Measurements from ENCODE around the gene CARHSP1. TPM values are rescaled to one million over a fixed set of nuclear protein-coding genes. Genes with fewer than 3 reads are reported as not detected.

CARHSP1 gene
- total and polyA plus RNA-seq, 2 of the 8 experiments (the other 6 are each of a cell fraction or from before 2014, with no cell fraction given): 292 to 300 TPM

GRCh38 chr16:8864480-8865110, 4.2 kb downstream of the CARHSP1 start:
- H3K27ac ChIP-seq (ENCODE audit: low read depth, low read length): no peak overlapping the region; the same call in 1 of the 2 replicates
- 66% methylated on average over 12 of the region's 13 CpGs; no CpG with 5 or more reads in 1 of the 2 experiments for WGBS, 2 experiments (ENCODE audit: extremely low coverage in 1 of 2, insufficient coverage in 1 of 2, insufficient read length in 1 of 2, insufficient replicate concordance in 2 of 2, low coverage in 1 of 2, low lambda C conversion rate in 2 of 2, missing lambda C conversion rate in 1 of 2)
- H3K4me2 ChIP-seq (ENCODE audit: insufficient read depth in 1 of 2, low read depth in 2 of 2, low read length in 2 of 2): peak overlapping the region; percentile 45 to 99; a peak in 3 of 4 replicates
- peaks cover 37 to 55% of the 10 kb centered on the region in 2 experiments for H4K20me1 ChIP-seq (replicated peaks in 1 of 2; ENCODE audit: control insufficient read depth in 1 of 2, insufficient read depth in 2 of 2, low read length in 2 of 2)
- no peak for TF ChIP-seq CHD1 (IDR thresholded peaks at IDR 0.05; ENCODE audit: low read depth, low read length)
- 0 out of 3 replicates have a peak, but pooled peaks of 1 of the 2 experiments have one; percentile 7 for TF ChIP-seq POLR2A (IDR thresholded peaks at IDR 0.05; ENCODE audit: control extremely low read depth in 1 of 2, low read depth in 2 of 2, low read length in 2 of 2)
- H2BK12ac ChIP-seq (ENCODE audit: low read depth, low read length): peak overlapping the region; percentile 80
- no peak overlapping the region for H2BK20ac ChIP-seq (ENCODE audit: low read length)
- CTCF ChIA-PET (ENCODE audit: partially characterized antibody): interaction anchor here (1.0 to 10.5 kb wide), 8 partner anchors 10 to 186 kb away, joined by 3 to 90 read pairs (median 11); partner anchors contain the start of gene LITAFD
- peak overlapping the region; percentile 38 for H2BK120ac ChIP-seq (replicated peaks; ENCODE audit: low read depth, low read length)
- POLR2A ChIA-PET (ENCODE audit: partially characterized antibody): interaction anchor here (0.5 to 29.1 kb wide), 8 partner anchors 6 to 183 kb away, joined by 3 to 456 read pairs (median 6); partner anchors contain the start of genes CARHSP1, LITAFD, PMM2 and TMEM186
- peaks cover 31% of the 10 kb centered on the region for H3K79me1 ChIP-seq (ENCODE audit: low read depth, low read length)
- FAIRE-seq: no peak
- H3K56ac ChIP-seq (replicated peaks; ENCODE audit: insufficient read length, low read depth, low read length): no peak overlapping the region
- H3K4ac ChIP-seq (replicated peaks; ENCODE audit: insufficient read length, low read depth, low read length): peak overlapping the region; percentile 90
- H3K4me3 ChIP-seq (ENCODE audit: extremely low read depth in 1 of 4, insufficient read depth in 2 of 4, low read depth in 3 of 4, low read length in 4 of 4): peak overlapping the region in 1 of 4 experiments; percentile 2; a peak in 1 of 8 replicates
- peak overlapping the region; percentile 94 for H2BK5ac ChIP-seq (ENCODE audit: low read depth, low read length)
- no peak for DNase-seq (ENCODE audit: low read depth in 1 of 2, low spot score in 2 of 2)
- H3K9me3 ChIP-seq (ENCODE audit: insufficient read depth in 2 of 2, low read depth in 1 of 2, low read length in 1 of 2): no peaks in the 10 kb centered on the region
- no peak overlapping the region; the same call in 1 of the 2 replicates for H4K8ac ChIP-seq (ENCODE audit: extremely low read depth, insufficient read depth, low read length)
- peak overlapping the region; percentile 9; the same call in 1 of the 2 replicates for H2BK15ac ChIP-seq (ENCODE audit: low read length)
- no peak overlapping the region for H2AFZ ChIP-seq (ENCODE audit: low read length)
- no peak overlapping the region for H3K9ac ChIP-seq (replicated peaks in 1 of 4; ENCODE audit: extremely low read depth in 1 of 4, low read depth in 3 of 4, low read length in 3 of 4)
- H3K18ac ChIP-seq (ENCODE audit: extremely low read depth, low read length): peak overlapping the region; percentile 83; the same call in 1 of the 2 replicates
- peak overlapping the region; percentile 61 for H4K91ac ChIP-seq (replicated peaks; ENCODE audit: insufficient read length, low read length)
- peaks cover 0 to 22% (median 4%) of the 10 kb centered on the region in 4 experiments; a peak in 4 of 8 replicates for H3K36me3 ChIP-seq (ENCODE audit: control insufficient read depth in 2 of 4, insufficient read depth in 4 of 4, low read length in 3 of 4)
- 0 out of 2 replicates have a peak overlapping the region, but pooled peaks have one; percentile 5 for H2AK5ac ChIP-seq (ENCODE audit: low read depth, low read length)
- no peak overlapping the region for H3K23ac ChIP-seq (ENCODE audit: insufficient read length)
- peaks cover 23% of the 10 kb centered on the region for H3K23me2 ChIP-seq (ENCODE audit: low read depth, low read length)
- H3K14ac ChIP-seq (ENCODE audit: insufficient read length): no peak overlapping the region
- H3K79me2 ChIP-seq (ENCODE audit: control insufficient read depth in 1 of 2, insufficient read depth in 2 of 2, low read length in 2 of 2): peaks cover 51 to 82% of the 10 kb centered on the region in 2 experiments
- no peak overlapping the region for H4K5ac ChIP-seq (ENCODE audit: insufficient read length, low read depth, low read length)
- H3K4me1 ChIP-seq (replicated peaks in 1 of 4; ENCODE audit: control insufficient read depth in 3 of 4, insufficient read depth in 4 of 4, low read length in 3 of 4): peaks cover 22 to 49% (median 35%) of the 10 kb centered on the region in 4 experiments
- no peaks in the 10 kb centered on the region for H3K27me3 ChIP-seq (replicated peaks in 1 of 4; ENCODE audit: control insufficient read depth in 3 of 4, extremely low read depth in 1 of 4, insufficient read depth in 3 of 4, low read length in 3 of 4)
